HG03097 (cell line): ENCODE results near the gene VAV3.

Experiments
- ATAC-seq: cut with Tn5 transposase; IDR thresholded peaks from one replicate; pipeline ENCODE4 v1.9.1; 2021; ENCODE audit not compliant: unreplicated experiment, low FRiP score

Gene VAV3

GRCh38 chr1:107692580-107693345, 272.2 kb downstream of the VAV3 start:
- no peak for ATAC-seq

- ATAC-seq: no peak
Measured at GRCh38 chr1:107691540-107691939, 273.4 kb downstream of the VAV3 start.

- no peak for ATAC-seq
Measured at GRCh38 chr1:107690491-107690890, 274.5 kb downstream of the VAV3 start.

GRCh38 chr1:107689733-107690132, 275.2 kb downstream of the VAV3 start:
- ATAC-seq: no peak

- no peak for ATAC-seq
Measured at GRCh38 chr1:107689159-107689558, 275.8 kb downstream of the VAV3 start.

GRCh38 chr1:107687849-107688753, 276.9 kb downstream of the VAV3 start:
- no peak for ATAC-seq

- no peak for ATAC-seq
Measured at GRCh38 chr1:107683683-107684082, 281.3 kb downstream of the VAV3 start.

- no peak for ATAC-seq
Measured at GRCh38 chr1:107683191-107683657, 281.8 kb downstream of the VAV3 start.

- no peak for ATAC-seq
Measured at GRCh38 chr1:107682467-107682866, 282.5 kb downstream of the VAV3 start.

GRCh38 chr1:107681001-107681479, 283.9 kb downstream of the VAV3 start:
- ATAC-seq: no peak

- ATAC-seq: no peak
Measured at GRCh38 chr1:107680579-107680985, 284.4 kb downstream of the VAV3 start.

GRCh38 chr1:107679411-107679953, 285.5 kb downstream of the VAV3 start:
- no peak for ATAC-seq

GRCh38 chr1:107678993-107679392, 286.0 kb downstream of the VAV3 start:
- ATAC-seq: no peak

GRCh38 chr1:107677697-107678096, 287.3 kb downstream of the VAV3 start:
- no peak for ATAC-seq

- ATAC-seq: no peak
Measured at GRCh38 chr1:107674486-107674885, 290.5 kb downstream of the VAV3 start.

- ATAC-seq: no peak
Measured at GRCh38 chr1:107673006-107673405, 292.0 kb downstream of the VAV3 start.

GRCh38 chr1:107670397-107671040, 294.5 kb downstream of the VAV3 start:
- no peak for ATAC-seq

- ATAC-seq: no peak
Measured at GRCh38 chr1:107669996-107670395, 295.0 kb downstream of the VAV3 start.

- no peak for ATAC-seq
Measured at GRCh38 chr1:107668762-107669161, 296.2 kb downstream of the VAV3 start.

GRCh38 chr1:107666493-107666892, 298.5 kb downstream of the VAV3 start:
- ATAC-seq: no peak
